HG03060 (cell line): Measurements from ENCODE around the gene OAS3.
"Not testable (repeated sequence)": the region's sequence is repeated elsewhere in the genome, so short reads cannot be mapped to it uniquely, and the experiment has no call there.

Experiments used
- ATAC-seq: cut with Tn5 transposase; IDR thresholded peaks from one replicate; pipeline ENCODE4 v1.9.1; 2021; ENCODE audit warnings: low read depth, moderate number of reproducible peaks; ENCODE audit not compliant: unreplicated experiment

The OAS3 gene

GRCh38 chr12:112937741-112938719 is at the start of gene OAS3:
OAS3 (plus strand) TSS chr12:112938474; CDS start chr12:112938531, 57 bp downstream.
- no peak for ATAC-seq

GRCh38 chr12:112891093-112892024 is 46.9 kb upstream of the OAS3 start:
- ATAC-seq = no peak

- no peak for ATAC-seq
These were observed 45.4 kb upstream of the OAS3 start for GRCh38 chr12:112892856-112893255.

DNA sequence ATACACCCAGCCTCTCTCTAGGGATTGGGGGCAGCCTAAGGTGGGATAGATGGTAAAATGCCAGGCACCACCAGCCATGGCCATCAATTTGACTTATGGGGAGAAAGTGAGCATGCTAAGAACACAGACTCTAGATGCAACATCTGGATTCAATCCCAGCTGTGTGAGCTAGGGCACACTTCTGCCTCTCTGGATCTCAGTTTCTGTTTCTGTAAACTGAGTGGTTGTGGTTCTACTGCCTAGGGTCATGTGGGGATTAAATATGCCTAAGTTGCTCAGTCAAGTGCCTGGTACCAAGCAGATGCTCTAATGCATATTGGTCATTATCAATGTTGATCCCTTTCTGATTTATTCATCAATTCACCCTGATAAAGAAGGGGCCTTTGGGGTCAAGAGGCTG is 44.1 kb upstream of the OAS3 start:
- ATAC-seq = no peak

DNA sequence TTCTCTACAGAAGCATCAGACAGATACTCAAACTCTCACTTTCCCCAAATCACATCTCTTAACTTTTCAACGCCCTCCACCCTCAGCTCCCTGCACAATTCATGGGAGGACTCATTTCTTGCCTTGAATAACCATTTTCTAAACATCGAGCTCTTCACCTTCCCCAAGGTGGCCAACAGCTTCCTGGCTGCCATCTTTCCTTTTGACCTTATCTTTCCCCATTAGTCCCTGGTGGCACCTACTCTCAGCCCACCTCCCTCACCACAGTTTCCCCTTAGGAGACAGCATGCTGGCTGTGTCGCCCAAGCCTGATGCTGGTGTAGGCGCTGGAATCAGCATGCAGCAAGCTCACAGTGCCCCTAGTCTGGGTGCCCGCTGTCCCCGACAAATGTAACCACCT is 39.9 kb upstream of the OAS3 start:
- no peak for ATAC-seq

DNA sequence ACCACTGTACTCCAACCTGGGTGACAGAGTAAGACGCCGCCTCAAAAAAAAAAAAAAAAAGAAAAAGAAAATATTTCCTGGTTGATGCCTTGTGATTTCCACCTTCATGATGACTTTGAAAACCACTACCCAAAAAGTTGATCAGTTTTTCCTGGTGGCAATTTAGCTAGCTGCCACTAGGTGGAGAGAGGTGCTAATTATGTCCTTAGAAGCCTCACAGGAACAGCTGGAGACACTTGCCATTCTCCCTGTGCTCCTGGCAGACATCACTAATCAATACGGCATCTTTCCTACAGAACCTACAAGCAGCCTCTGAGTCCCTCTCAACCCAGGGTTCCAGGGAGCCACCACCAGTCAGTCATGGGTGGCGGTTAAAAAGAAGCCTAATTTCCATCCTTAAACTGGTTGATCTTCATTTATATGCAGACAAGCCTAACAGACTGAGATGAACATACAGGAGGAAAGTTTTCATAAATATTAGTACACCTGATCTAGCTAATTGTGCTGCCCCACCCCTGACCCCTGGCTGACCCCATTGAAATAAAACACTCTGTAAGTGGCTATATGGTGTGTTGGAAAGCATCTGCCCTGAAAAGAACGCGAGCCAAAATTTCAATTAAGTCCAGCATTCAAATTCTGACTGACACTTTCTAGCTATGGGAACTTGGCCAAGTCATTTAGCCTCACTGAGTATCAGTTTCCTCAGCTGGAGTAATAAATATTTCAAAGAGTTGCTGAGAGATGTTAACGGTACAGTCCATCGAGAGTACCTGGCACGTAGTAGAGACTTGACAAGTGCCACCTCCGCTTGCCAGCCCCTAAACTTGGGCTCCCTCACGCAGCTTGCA is 37.8 kb upstream of the OAS3 start:
- no peak for ATAC-seq

DNA sequence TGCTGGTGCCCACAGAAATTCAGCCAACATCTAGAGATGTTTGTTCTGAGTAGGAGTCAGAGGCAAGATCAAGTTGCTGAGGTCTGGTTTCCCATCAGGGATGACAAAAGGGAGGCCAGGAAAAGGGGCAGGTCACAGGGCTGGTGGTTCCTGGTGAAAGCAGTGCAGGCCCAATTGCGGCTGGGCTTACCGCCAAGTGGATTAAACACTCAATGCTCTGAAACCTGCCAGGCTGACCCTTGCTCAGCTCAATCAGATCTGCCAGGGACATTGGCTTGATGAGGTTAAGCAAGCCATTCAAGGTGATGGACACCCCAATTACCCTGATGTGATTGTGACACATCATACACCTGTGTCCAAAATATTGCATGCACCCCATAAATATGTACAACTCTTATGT is 37.0 kb upstream of the OAS3 start:
- ATAC-seq = no peak

- ATAC-seq = no peak
These were observed 33.7 kb upstream of the OAS3 start for GRCh38 chr12:112904571-112904970.

- ATAC-seq = no peak
These were observed 32.7 kb upstream of the OAS3 start for GRCh38 chr12:112905451-112906089.

- peak; percentile 41 for ATAC-seq
These were observed 31.4 kb upstream of the OAS3 start, which contains the start of gene OAS1 for GRCh38 chr12:112906712-112907414. OAS1 (plus strand) TSS chr12:112906962; CDS start chr12:112907040, 78 bp downstream.

GRCh38 chr12:112907415-112908157 is 30.7 kb upstream of the OAS3 start:
- peak; percentile 29 for ATAC-seq

GRCh38 chr12:112908548-112908947 is 29.7 kb upstream of the OAS3 start:
- no peak for ATAC-seq

- no peak for ATAC-seq
These were observed 28.6 kb upstream of the OAS3 start for GRCh38 chr12:112909693-112910092.

DNA sequence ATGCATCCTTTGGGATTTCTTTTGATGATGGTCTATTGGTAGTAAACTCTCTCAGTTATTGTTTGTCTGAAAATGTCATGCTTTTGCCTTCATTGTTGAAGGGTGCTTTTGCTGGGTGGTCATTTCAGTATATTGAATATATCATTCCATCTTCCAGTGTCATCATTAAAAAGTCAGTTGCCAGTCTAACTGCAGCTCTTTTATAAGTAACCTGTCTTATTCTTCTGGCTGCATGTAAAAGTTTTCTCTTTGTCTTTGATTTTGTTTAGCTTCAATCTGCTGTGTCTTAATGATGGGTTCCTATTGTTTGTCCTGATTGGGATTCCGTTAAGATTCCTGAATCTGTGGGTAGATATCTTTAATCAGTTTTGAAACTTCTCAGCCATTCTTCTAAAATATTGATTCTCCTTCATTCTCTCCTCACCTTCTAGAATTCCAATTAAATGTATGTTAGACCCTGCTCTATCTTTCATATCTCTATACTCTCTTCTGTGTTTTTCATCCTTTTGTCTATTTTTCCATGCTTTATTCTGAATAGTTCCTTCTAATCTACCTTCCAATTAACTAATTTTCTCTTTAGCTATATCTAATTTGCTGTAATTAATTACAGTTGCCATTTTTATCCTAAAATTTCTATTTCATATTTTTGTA is 25.1 kb upstream of the OAS3 start:
- no peak for ATAC-seq

- not testable (repeated sequence) for ATAC-seq
These were observed 24.4 kb upstream of the OAS3 start for GRCh38 chr12:112913888-112914287.

DNA sequence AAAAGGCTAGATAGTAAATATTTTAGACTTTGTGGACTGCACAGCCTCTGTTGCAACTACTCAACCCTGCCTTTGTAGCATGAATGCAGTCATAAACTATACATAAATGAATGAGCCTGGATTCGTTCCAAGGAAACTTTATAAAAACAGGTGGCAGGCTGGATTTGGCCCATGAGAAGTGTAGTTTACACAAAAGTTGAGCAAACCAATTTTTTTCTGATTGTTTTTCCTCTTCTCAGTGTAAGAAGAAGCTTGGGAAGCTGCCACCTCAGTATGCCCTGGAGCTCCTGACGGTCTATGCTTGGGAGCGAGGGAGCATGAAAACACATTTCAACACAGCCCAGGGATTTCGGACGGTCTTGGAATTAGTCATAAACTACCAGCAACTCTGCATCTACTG is 22.0 kb upstream of the OAS3 start:
- no peak for ATAC-seq

DNA sequence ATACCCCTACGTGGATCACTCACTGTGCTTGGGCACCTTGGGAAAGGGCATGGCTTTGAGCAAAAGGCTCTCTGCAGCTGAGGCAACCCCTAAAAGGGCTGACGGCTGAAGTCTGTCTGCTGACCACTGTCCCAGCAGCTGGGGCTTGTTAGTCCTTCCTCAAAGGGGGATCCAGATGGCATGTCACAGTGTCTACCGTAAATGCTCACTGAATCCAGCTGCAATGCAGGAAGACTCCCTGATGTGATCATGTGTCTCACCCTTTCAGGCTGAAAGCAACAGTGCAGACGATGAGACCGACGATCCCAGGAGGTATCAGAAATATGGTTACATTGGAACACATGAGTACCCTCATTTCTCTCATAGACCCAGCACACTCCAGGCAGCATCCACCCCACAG is 19.2 kb upstream of the OAS3 start:
- ATAC-seq = no peak

- ATAC-seq = peak; percentile 54
These were observed 13.3 kb upstream of the OAS3 start for GRCh38 chr12:112924986-112925385.
